ENCODE results near the gene CFAP299. TPM values are rescaled to one million over a fixed set of nuclear protein-coding genes. Genes with fewer than 3 reads are reported as not detected.
"Not testable (repeated sequence)": the region's sequence is repeated elsewhere in the genome, so short reads cannot be mapped to it uniquely, and the experiment has no call there.

The CFAP299 gene
- total RNA-seq, 1 donor from 2014 or later, result not detected

GRCh38 chr4:80678413-80678812 is 342.9 kb downstream of the CFAP299 start:
- Mint-ChIP-seq H3K4me1 (ENCODE audit: unreplicated experiment) (no peaks in the 10 kb centered on the region), H3K36me3 (ENCODE audit: unreplicated experiment) (no peaks in the 10 kb centered on the region), H3K27me3 (ENCODE audit: unreplicated experiment) (peaks cover 4% of the 10 kb centered on the region), H3K9me3 (ENCODE audit: unreplicated experiment) (no peaks in the 10 kb centered on the region), H3K4me3 (ENCODE audit: unreplicated experiment) (no peak overlapping the region), H3K27ac (ENCODE audit: unreplicated experiment) (no peak overlapping the region)
- TF ChIP-seq, protein P1, sequence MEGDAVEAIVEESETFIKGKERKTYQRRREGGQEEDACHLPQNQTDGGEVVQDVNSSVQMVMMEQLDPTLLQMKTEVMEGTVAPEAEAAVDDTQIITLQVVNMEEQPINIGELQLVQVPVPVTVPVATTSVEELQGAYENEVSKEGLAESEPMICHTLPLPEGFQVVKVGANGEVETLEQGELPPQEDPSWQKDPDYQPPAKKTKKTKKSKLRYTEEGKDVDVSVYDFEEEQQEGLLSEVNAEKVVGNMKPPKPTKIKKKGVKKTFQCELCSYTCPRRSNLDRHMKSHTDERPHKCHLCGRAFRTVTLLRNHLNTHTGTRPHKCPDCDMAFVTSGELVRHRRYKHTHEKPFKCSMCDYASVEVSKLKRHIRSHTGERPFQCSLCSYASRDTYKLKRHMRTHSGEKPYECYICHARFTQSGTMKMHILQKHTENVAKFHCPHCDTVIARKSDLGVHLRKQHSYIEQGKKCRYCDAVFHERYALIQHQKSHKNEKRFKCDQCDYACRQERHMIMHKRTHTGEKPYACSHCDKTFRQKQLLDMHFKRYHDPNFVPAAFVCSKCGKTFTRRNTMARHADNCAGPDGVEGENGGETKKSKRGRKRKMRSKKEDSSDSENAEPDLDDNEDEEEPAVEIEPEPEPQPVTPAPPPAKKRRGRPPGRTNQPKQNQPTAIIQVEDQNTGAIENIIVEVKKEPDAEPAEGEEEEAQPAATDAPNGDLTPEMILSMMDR (IDR thresholded peaks at IDR 0.05), result no peak
- no peak for DNase-seq (ENCODE audit: extremely low spot score, unreplicated experiment)

DNA sequence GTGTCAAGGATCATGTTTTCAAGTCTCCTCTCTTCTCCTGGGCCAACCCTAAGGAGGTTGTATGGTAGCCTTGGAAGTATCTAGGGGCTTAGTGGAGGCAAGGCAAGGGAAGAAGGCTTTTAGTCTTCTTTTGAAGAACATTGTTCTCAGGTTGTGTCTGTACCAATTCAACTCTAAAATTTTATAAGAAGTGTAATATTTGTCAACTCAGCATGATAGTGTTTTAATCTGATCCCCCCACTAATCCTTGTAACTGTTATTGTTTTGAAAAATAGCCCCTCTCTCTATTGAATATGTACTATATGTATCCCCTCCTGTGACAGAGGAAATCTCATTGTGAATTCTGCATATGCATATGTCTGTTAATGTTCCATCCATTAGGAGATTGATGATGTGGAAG is 345.4 kb downstream of the CFAP299 start:
- no peak for DNase-seq (ENCODE audit: extremely low spot score, unreplicated experiment)
- Mint-ChIP-seq H3K36me3 (ENCODE audit: unreplicated experiment) (no peaks in the 10 kb centered on the region), H3K27ac (ENCODE audit: unreplicated experiment) (no peak overlapping the region), H3K4me1 (ENCODE audit: unreplicated experiment) (no peaks in the 10 kb centered on the region), H3K4me3 (ENCODE audit: unreplicated experiment) (no peak overlapping the region), H3K9me3 (ENCODE audit: unreplicated experiment) (no peaks in the 10 kb centered on the region), H3K27me3 (ENCODE audit: unreplicated experiment) (peaks cover 4% of the 10 kb centered on the region)
- TF ChIP-seq, protein P1 (IDR thresholded peaks at IDR 0.05), result no peak

- H3K27me3 Mint-ChIP-seq (ENCODE audit: unreplicated experiment), result peaks cover 4% of the 10 kb centered on the region
- no peaks in the 10 kb centered on the region for H3K4me1 Mint-ChIP-seq (ENCODE audit: unreplicated experiment)
- TF ChIP-seq, protein P1 (IDR thresholded peaks at IDR 0.05), result no peak
- H3K9me3 Mint-ChIP-seq (ENCODE audit: unreplicated experiment), result no peaks in the 10 kb centered on the region
- no peak for DNase-seq (ENCODE audit: extremely low spot score, unreplicated experiment)
- no peaks in the 10 kb centered on the region for H3K36me3 Mint-ChIP-seq (ENCODE audit: unreplicated experiment)
- no peak overlapping the region for H3K27ac Mint-ChIP-seq (ENCODE audit: unreplicated experiment)
- no peak overlapping the region for H3K4me3 Mint-ChIP-seq (ENCODE audit: unreplicated experiment)
These were observed 349.7 kb downstream of the CFAP299 start for GRCh38 chr4:80685214-80685613.

DNA sequence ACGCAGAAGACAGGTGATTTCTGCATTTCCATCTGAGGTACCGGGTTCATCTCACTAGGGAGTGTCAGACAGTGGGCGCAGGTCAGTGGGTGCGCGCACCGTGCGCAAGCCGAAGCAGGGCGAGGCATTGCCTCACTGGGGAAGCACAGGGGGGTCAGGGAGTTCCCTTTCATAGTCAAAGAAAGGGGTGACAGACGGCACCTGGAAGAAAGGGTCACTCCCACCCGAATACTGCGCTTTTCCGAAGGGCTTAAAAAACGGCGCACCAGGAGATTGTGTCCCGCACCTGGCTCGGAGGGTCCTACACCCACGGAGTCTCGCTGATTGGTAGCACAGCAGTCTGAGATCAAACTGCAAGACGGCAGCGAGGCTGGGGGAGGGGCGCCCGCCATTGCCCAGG is 352.2 kb downstream of the CFAP299 start:
- H3K4me1 Mint-ChIP-seq (ENCODE audit: unreplicated experiment); H3K36me3 Mint-ChIP-seq (ENCODE audit: unreplicated experiment); DNase-seq (ENCODE audit: extremely low spot score, unreplicated experiment); H3K9me3 Mint-ChIP-seq (ENCODE audit: unreplicated experiment); H3K27me3 Mint-ChIP-seq (ENCODE audit: unreplicated experiment); H3K27ac Mint-ChIP-seq (ENCODE audit: unreplicated experiment); H3K4me3 Mint-ChIP-seq (ENCODE audit: unreplicated experiment): not testable (repeated sequence)

DNA sequence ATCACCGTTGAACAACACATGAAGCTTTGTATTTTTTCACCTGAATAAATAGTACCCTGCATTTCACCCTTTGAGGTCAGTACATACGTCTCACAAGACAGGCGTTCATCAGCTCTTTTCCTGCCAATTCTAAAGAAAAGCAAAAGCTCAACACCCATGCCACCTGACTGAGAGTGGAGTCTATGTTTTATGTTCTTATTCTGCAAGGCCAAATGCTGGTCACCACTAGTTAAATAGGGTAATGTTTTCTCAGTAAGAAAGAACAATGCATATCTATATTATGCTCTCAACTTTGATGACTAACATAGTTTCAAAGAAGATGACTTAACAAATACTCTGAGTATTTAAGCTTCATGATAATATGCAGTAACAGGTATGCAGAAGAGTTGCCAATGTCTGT is 358.6 kb downstream of the CFAP299 start:
- no peaks in the 10 kb centered on the region for H3K27me3 Mint-ChIP-seq (ENCODE audit: unreplicated experiment)
- no peaks in the 10 kb centered on the region for H3K9me3 Mint-ChIP-seq (ENCODE audit: unreplicated experiment)
- TF ChIP-seq, protein P1 (IDR thresholded peaks at IDR 0.05), result no peak
- no peaks in the 10 kb centered on the region for H3K36me3 Mint-ChIP-seq (ENCODE audit: unreplicated experiment)
- H3K4me1 Mint-ChIP-seq (ENCODE audit: unreplicated experiment), result no peaks in the 10 kb centered on the region
- no peak overlapping the region for H3K4me3 Mint-ChIP-seq (ENCODE audit: unreplicated experiment)
- no peak overlapping the region for H3K27ac Mint-ChIP-seq (ENCODE audit: unreplicated experiment)
- no peak for DNase-seq (ENCODE audit: extremely low spot score, unreplicated experiment)

DNA sequence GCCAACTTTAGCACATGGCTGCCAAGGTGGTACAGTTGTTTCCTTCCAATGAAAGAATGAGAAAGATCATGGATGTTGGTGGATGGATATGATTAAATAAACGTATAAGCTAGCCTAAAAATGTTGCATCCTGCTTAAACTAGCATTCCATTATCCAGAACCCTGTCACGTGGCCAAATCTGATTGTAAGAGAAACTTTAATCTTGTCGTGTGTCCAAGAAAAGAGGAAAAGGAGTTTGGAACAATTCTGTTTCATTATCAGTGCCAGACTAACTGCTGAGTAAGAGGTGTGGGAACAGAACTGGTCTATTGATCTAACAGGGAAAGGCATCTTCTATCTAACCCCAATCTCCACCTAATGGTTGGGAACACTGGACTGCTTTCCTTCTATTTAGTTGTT is 369.8 kb downstream of the CFAP299 start:
- H3K27ac Mint-ChIP-seq (ENCODE audit: unreplicated experiment), result no peak overlapping the region
- H3K4me1 Mint-ChIP-seq (ENCODE audit: unreplicated experiment), result no peaks in the 10 kb centered on the region
- H3K9me3 Mint-ChIP-seq (ENCODE audit: unreplicated experiment), result no peaks in the 10 kb centered on the region
- DNase-seq (ENCODE audit: extremely low spot score, unreplicated experiment), result no peak
- H3K36me3 Mint-ChIP-seq (ENCODE audit: unreplicated experiment), result no peaks in the 10 kb centered on the region
- no peaks in the 10 kb centered on the region for H3K27me3 Mint-ChIP-seq (ENCODE audit: unreplicated experiment)
- no peak overlapping the region for H3K4me3 Mint-ChIP-seq (ENCODE audit: unreplicated experiment)
- TF ChIP-seq, protein P1 (IDR thresholded peaks at IDR 0.05), result no peak
